Measurements from ENCODE around the gene ZSWIM8.
A peak's percentile ranks its signal among the peaks of the same experiment; 100 is the strongest.
"Not testable (repeated sequence)": the region's sequence is repeated elsewhere in the genome, so short reads cannot be mapped to it uniquely, and the experiment has no call there.

ZSWIM8 gene

DNA sequence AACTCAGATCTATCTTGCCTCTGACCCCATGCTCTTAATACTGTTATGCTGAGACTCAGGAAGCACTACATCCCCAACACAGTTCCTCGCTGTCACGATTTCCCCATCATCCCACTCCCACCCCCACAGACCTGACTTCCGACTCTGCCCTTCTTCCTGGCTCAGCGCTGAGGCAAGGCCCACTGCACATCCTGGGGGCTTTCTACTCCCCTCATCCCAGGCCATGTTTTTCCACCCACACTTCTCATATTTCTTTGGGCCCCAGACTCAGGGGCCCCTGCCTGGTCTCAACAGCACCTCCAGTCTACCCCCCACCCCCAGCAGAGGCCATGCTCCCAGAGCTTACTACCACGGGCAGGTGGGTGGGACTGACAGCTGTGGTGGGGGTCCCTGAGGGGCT, 33.7 kb downstream of the ZSWIM8 start:
- TF ChIP-seq ZFX (IDR thresholded peaks at IDR 0.05), result no peak
- TF ChIP-seq, protein P1, sequence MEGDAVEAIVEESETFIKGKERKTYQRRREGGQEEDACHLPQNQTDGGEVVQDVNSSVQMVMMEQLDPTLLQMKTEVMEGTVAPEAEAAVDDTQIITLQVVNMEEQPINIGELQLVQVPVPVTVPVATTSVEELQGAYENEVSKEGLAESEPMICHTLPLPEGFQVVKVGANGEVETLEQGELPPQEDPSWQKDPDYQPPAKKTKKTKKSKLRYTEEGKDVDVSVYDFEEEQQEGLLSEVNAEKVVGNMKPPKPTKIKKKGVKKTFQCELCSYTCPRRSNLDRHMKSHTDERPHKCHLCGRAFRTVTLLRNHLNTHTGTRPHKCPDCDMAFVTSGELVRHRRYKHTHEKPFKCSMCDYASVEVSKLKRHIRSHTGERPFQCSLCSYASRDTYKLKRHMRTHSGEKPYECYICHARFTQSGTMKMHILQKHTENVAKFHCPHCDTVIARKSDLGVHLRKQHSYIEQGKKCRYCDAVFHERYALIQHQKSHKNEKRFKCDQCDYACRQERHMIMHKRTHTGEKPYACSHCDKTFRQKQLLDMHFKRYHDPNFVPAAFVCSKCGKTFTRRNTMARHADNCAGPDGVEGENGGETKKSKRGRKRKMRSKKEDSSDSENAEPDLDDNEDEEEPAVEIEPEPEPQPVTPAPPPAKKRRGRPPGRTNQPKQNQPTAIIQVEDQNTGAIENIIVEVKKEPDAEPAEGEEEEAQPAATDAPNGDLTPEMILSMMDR (conservative IDR thresholded peaks at IDR 0.05), result no peak

DNA sequence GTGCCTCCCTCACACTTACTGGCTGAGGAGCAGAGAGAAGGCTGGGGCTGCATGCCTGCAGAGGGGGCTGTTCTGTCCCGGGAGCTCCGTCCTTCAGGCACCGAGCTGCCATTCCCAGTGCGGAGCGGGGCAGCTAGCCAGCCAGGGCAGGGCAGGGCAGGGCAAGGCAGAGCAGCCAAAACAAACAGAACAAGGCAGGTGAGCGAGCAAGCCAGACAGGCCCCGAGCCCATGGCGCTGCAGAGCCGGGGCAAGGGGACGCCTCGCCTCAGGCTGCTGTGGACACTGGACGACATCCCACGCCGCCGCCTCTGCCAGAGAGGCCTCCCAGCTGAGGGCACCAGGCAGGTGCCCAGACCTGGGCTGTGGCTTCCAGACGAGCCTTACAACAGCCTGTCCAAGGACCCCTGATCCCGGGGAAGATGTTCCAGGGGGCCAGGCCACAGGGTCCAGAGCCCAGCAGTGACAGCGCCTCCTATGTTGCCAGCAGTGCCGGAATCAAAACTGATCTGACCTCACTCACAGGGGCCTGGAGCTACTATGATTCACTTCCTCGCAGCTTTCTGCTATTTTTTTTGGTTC, 34.2 kb downstream of the ZSWIM8 start:
- TF ChIP-seq ZFX (IDR thresholded peaks at IDR 0.05), result no peak
- TF ChIP-seq, protein P1 (conservative IDR thresholded peaks at IDR 0.05), result peak; percentile 65
- peak overlapping the region; percentile 80 for H3K27ac ChIP-seq

More for the DNA sequence above, 33.7 kb downstream of the ZSWIM8 start:
- H3K27ac ChIP-seq, result peak overlapping the region; percentile 80

DNA sequence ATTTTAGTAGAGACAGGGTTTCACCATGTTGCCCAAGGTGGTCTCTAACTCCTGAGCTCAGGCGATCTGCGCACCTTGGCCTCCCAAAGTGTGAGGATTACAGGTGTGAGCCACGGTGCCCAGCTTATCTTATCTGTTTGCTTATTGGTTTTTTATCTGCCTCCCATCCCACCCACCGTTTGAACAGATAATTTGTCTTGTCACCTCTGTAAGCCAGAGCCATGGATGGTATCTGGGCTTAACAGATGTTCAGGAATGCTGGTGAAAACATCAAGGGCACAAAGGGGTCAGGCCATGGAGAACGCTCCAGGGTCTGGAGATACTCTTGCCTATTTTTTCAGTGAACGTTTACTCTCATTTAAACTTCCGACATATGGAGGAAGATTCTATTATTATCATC, 38.0 kb downstream of the ZSWIM8 start:
- TF ChIP-seq ZFX (IDR thresholded peaks at IDR 0.05), result no peak
- TF ChIP-seq, protein P1 (conservative IDR thresholded peaks at IDR 0.05), result no peak

DNA sequence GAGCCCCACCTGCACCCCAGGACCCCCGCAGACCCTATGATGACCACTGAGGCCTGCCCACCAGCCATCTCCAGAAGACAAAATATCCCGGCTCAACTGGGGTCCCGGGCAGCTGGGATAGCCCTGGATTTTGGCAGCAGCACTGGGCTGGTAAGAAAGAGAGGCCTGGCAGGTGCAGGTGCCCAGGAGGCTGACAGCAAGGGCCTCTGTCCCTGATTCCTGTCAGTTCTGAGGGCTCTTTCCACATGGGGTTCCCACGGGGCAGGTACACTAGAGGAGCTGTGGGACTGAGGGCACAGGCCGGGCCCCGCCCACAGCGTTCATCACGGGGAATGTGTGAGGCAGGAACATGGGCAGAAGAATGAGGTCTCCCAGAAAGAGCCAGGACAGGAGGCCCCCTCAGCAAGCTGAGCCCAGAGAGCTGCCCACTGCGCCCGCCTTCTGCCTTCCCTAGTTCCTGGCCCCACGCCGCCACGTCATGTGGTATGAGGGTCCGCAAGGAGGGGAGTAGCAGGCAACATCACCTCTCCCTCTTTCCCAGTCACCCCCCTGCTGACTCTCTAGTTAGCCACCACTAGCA, 38.8 kb downstream of the ZSWIM8 start:
- no peak overlapping the region for H3K27ac ChIP-seq
- TF ChIP-seq ZFX (IDR thresholded peaks at IDR 0.05), result no peak
- TF ChIP-seq, protein P1 (conservative IDR thresholded peaks at IDR 0.05), result no peak

More for the DNA sequence above, 38.0 kb downstream of the ZSWIM8 start:
- H3K27ac ChIP-seq, result no peak overlapping the region

DNA sequence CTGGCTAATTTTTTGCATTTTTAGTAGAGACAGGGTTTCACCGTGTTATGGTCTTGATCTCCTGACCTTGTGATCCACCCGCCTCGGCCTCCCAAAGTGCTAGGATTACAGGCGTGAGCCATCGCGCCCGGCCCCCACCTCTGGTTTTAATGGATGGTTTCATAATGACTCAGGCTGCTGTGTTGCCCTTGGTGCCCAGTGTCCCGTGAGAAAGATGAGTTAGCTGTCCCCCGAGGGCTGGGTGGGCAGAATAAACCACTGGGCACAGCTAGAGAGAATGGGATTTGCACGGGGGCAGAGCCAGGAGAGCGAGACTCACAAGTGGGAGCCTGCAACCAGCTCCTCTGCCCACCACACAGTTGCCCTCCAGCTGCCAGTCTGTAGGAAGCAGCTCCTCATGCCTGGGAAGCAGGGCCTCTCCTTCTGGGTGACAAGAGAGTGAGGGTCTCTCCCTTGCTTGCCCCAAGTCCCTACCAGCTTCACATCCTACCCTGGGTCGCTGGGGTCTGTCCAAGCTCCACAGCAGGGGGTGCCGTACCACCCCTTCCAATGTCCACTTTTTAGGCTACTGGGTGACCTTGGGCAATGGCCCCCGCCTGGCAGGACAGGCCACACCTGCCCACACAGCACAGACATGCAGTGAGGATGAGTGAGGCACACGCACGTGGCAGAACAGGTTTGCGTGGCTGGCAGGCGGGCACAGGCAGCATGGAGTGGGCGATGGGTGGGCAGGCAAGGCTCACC, 42.1 kb downstream of the ZSWIM8 start:
- no peak overlapping the region for H3K27ac ChIP-seq
- TF ChIP-seq ZFX (IDR thresholded peaks at IDR 0.05), result peak; percentile 12; the same call in 1 of the 2 replicates
- TF ChIP-seq, protein P1 (conservative IDR thresholded peaks at IDR 0.05), result no peak

DNA sequence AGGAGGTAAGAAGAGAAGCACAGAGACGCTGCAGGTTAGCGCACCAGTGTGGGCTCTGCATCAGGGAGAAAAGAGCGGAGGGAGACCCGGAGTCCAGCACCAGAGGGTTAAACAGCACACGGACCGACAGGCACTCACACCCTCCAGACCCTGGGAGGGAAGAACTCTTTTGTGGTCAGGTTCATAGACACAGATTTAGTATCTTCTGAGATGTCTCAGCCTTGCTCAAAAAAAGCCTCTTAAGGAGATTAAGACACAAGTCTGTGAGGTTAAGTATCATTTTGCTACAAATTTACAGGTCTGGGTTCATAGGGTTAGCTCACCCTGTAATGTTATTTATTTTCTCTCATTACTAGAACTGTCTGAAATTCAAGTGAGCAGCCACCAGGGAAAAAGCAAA, 42.8 kb downstream of the ZSWIM8 start:
- TF ChIP-seq ZFX (IDR thresholded peaks at IDR 0.05), result no peak
- TF ChIP-seq, protein P1 (conservative IDR thresholded peaks at IDR 0.05), result no peak

DNA sequence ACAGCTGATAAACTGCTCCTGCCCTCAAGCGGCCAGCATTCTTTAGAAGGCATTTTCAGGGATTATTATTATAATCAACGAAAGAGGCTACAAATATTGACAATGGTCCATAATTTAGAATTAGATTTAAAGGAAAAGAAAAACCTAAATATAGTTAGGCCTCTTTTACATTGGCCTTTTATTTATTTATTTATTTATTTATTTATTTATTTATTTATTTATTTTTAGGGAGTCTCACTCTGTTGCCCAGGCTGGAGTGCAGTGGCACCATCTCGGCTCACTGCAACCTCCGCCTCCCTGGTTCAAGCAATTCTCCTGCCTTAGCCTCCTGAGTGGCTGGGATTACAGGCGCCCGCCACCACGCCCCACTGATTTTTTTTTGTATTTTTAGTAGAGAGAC, 43.7 kb downstream of the ZSWIM8 start:
- H3K27ac ChIP-seq, result not testable (repeated sequence)

More for the DNA sequence above, 42.8 kb downstream of the ZSWIM8 start:
- H3K27ac ChIP-seq, result no peak overlapping the region
